Effector CD4-positive, alpha-beta T cell (primary cell): ENCODE results near the gene KCNMA1. TPM values are rescaled to one million over a fixed set of nuclear protein-coding genes. Genes with fewer than 3 reads are reported as not detected.
"Not testable (repeated sequence)": the region's sequence is repeated elsewhere in the genome, so short reads cannot be mapped to it uniquely, and the experiment has no call there.

Source experiments
- DNase-seq: peaks from one replicate; pipeline ENCODE4 v3.0.0-alpha.2; 2020
- total RNA-seq: gene quantifications from one replicate; lab custom pipeline; 2026; lab: John Stamatoyannopoulos, UW

Gene KCNMA1
- total RNA-seq, result not detected

DNA sequence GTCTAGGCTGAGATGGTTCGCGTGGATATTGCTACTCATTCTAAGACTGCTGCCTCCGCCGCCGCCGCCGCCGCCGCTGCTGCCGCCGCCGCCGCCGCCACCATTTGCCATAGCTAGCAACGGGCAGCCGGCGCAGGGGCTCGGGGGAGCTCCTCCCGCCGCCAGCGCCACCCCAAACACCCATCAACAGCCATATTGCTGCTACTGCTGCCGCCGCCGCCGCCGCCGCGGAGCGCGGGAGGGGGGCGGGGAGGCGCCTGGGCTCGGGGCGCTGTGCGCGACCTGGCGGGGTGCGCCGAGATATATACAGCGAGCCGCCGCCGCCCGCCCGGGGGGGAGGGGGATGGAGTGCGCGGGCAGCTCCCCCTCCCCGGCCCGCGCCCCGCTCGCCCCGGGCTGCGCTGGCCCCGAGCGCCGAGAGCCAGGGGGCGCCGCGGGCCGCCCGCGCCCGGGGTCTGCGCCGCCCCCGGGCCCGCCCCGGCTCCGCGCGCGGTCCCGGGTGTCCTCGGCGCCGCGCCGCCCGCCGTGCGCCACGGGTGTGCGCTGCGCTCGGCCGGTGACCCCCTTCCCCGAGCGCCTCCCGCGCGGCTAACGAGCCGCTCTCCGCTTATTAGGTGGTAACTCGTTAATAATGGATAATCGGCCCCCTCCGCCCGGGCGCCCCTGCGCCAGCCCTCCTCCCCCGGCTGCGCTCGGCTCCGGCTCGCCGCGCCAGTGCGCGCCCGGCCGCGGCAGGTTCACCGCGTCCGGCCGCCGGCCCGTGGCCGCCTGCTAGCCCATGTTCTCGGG, at the start of gene KCNMA1:
KCNMA1 (minus strand) TSS at position 277 of the 789 bp plus-strand sequence.
- DNase-seq, result no peak

DNA sequence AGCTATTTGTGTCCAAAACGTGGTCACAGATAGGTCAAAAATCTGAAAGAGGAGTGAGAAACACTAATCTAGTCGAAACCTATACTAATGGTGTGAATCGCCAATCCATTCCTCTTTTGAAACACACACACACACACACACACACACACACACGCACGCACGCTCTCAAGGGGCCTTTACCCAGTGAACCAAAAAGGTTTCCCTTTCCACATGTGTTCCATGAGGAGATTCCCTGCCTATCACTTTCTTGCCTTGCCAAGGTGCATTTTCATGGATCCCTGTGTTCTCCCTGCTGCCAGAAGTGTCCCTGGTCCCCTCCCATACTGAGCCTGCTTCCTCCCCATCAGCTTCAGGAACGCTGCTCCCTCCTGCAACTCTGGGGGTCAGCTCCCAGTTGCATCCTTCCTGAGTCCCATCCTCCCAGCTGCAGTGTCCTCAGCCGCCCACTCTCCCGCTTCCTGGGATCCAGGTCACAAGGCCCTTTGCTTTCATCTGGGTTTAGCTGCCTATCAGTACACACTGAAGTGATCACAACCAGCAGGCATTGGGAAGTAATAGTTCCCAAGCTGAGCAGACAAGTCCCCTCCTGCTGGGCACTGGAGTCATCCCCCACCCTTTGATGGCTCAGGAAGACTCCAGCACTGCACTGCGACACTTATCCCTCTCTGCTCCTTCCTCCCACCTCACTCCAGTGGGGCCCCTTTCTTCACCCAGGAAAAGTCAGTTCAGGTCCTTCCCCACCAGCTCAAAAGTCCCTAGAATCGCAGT, 49.2 kb upstream of the KCNMA1 start:
- no peak for DNase-seq

DNA sequence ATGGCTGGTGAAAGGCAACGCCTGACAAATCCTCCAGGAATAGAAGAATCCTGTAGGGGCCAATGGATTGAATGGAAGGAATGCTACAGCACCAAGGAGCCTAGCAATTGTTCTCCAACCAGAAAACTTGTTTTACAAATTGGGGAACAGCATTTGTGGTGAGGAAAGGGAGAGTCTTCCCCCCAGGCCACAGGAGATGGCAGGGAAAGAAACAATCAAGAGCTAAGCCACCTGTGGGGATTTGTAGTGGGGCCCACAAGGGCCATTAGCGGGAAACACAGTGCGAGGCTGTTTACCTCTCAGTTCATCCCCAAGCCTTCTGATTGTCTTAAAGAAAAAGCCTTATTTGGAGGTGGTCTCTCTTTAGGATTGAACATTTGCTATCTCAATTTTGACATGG, 48.5 kb upstream of the KCNMA1 start:
- no peak for DNase-seq

DNA sequence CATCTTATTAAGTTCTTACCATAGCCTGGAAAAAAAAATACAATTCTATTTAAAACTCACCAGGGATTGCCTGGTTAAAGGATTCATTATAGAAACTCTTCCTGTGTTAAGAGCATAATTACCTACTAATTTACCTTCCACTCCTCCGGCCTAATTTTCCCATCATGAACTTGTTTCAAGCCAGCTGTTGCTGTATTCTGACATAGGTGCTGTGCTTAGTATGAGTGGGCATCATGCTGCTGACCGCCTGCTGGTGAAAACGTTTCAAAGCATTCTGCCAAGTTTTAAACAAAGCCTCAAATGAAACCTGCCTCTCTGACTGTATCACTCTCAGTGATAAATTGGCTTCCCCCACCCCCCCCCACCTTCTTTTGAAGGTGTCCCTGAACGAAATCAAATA, 47.8 kb upstream of the KCNMA1 start:
- no peak for DNase-seq

DNA sequence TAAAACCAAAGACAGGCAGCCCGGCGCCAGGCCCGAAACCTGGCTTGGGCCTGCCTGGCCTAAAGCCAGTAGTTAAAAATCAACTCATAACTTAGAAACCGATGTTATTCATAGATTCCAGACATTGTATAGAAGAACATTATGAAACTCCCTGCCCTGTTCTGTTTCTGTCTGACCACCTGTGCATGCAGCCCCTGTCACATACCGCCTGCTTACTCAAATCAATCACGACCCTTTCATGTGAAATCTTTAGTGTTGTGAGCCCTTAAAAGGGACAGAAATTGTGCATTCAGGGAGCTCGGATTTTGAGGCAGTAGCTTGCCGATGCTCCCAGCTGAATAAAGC, 45.5 kb upstream of the KCNMA1 start:
- DNase-seq, result not testable (repeated sequence)

DNA sequence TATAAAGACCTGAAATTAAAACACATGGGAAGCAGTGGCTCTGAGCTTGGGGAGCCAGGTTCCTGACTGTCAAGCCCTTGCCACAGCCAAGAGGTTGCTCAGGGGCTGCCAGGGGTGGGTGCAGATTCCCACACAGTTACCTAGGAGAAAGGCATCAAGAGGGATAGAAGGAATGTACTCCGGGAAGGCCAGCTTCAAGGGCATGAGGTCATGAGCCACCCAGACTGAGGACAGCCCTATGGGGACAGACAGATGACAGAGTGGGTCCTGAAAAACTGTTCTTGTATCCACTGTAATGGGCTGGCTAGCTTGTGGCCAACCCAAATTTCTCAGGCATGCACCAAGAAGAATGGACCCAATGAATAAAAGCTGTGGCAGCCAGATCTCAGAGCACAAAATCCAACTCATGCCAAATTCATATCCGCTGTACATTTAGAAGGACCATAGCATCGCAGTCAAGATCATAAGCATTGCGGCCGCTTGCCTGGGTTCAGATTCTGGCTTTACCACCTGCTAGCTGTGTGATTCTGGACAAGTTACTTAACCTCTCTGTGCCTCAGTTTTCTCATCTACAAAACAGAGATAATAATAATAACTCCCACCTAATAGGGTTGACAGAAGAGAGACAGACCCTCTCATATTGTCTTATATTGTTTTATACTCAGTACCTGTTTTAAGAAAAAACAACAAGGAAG, 44.9 kb upstream of the KCNMA1 start:
- DNase-seq, result no peak

DNA sequence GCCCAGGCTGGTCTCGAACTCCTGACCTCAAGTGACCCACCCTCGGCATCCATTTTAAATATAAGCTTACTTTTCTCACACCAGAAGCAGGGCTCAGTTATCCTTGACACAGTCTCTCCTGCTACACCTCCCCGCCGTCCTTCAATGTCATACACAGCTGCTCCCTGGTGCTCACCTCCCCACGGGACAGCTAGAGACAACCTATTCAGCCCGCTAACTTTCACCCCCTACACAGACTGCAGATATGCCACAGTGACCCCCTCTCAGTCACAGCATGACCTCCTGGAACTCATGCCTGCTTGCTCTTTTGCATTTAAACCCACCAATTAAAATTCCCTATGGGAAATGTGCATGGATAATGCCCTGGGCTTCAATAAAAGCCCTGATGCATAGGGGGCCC, 44.2 kb upstream of the KCNMA1 start:
- DNase-seq, result no peak

DNA sequence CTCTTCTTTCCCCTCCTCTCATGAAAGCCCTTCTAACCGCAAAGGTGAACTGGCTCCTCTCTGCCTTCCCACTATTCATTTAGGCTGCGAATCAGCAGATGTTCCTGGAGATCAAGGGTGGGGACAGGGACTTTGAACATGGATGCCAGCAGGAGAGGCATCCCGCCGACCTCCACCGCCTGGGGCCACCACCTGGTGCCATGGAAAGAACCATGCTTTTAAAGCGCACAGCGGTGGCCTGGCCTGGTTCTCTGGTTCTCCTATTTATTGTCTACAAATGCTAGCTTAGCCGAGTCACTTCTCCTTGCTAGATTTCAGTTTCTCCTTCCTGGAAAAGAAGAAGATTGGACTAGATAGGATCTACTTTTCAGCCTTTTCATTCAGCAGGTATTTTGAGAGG, 43.2 kb upstream of the KCNMA1 start:
- DNase-seq, result no peak

DNA sequence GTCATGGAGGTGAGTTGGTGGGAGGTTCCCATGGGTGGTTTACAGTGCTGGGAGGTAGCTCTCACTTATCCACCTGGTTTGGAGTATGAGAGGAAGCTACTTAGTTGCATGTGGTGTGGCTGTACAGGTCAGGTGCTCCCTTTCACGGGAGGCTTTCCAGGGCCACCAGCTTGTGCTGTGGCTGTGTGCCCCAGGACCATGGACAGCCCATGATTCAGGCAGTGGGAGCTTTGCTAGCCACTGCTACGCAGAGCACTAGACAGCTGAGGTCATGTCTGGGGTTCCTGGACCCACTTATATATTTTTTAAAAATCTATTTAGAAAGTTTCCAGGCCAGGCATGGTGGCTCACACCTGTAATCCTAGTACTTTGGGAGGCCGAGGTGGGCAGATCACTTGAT, 42.5 kb upstream of the KCNMA1 start:
- no peak for DNase-seq

DNA sequence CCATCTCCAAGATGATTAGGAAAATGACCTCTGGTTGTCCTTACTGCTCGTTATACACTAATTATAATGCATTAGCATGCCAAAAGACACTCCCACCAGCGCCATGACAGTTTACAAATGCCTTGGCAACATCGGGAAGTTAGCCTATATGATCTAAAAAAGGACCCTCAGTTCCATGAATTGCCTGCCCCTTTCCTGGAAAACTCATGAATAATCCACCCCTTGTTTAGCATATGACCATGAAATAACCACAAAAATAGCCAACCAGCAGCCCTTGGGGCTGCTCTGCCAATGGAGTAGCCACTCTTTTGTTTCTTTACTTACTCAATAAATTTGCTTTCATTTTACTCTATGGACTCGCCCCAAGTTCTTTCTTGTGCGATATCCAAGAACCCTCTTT, 41.6 kb upstream of the KCNMA1 start:
- no peak for DNase-seq

DNA sequence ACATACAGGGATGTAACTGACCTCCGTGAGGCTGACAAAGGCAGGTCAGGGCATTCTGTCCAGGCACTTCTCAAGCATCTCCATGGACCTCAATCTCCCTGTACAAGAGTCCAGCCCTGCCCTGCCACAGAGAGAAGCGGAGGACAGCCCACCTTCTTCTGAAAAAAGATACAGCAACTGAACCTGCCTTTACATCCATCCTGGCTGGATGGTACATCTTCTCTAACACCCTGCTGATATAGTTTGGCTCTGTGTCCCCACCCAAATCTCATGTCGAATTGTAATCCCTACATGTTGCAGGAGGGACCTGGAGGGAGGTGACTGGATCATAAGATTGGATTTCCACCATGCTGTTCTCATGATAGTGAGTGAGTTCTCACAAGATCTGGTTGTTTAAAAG, 40.5 kb upstream of the KCNMA1 start:
- no peak for DNase-seq

DNA sequence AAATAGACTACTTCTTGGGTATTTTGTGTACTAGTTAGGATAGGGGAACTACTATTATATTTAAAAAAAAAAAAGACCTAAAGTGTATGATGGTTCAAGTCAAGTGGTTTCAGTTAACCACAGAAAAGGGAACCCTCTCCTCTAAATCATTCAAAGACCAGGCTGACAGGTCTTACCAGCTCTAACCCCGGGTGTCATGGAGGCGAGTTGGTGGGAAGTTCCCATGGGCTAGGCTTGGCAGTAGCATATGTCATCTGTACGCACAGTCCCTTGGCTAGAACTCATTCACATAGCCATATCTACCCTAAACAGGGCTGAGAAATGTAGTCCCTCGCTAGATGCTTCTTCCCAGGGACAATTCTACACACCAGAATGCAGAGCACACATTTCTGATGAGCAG, 37.7 kb upstream of the KCNMA1 start:
- DNase-seq, result no peak

DNA sequence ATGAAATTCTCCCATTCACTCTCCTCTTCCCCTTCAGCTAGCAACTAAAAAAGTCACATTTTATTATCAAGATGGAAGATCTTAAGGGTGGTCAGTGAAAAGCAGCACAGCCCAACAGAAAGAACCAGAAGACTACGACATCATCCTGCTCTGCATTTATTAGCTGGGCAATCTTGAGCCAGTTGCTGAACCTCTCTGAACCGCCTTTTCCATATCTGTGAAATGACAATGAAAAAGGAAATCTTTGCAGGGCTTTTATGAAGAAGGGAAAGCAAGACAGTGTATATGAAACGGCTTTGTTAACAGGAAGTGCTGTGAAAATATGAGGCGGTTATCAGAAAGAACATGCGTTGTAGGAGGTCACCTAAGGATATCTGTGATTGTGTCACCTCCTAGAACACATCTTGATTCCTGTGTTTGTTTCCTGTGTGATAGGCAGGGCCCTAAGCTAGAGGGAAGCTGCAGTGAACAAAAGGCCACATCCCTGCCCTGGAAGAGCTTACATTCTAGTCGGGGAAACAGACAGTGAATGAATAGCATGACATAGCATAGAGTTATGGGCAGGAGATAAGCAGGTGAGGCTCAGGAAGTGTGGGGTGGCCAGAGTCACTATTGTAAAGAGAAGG, 36.0 kb upstream of the KCNMA1 start:
- DNase-seq, result no peak

DNA sequence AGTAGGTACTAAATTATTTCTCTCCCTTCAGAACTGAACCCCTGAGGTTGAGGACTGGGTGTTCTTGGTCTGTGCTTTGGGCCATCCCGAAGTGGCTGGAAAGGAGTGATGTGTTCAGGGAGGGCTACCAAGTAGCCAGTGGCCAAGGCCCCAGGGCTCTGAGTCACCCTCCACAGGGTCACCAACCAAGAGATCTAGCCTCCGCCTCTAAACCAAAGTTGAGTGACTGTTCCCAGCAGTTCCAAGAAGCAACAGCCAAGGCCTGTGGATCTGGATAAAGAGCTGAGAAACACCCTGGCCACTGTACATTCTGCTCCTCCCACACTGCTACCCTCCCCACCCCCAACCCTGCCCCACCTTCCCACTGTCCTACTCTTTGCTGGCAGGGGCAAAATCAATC, 35.5 kb upstream of the KCNMA1 start:
- no peak for DNase-seq

DNA sequence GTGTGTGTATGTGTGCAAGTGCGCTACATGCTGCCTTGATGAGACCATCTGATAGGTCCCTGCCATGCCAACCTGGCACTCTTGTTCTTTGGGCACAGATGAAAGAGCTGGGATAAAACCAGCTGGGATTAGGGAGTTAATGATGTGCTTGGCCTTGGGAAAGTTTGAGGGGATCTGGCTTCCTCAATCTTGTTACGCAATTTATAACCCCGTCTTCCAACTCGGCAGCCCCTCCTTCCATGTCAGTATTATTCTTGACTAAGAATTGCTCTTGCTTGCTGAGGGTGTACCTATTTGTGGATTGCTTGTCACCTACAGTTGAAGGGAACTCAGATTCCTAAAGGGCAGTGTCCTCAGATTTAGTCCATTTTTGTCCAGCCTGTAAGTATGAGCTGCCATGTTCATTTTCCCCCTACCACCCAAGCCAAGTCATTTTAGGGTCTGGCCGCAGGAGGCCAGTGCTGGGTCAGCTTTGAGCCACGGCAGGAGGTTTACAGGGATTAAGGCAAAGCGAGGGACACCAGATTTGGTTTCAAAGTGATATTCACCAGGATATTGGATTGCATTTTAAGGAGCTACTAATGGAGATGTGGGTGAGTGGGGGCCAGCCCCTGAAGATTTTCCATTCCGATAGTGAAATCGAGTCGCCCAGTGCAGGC, 34.1 kb upstream of the KCNMA1 start:
- no peak for DNase-seq

DNA sequence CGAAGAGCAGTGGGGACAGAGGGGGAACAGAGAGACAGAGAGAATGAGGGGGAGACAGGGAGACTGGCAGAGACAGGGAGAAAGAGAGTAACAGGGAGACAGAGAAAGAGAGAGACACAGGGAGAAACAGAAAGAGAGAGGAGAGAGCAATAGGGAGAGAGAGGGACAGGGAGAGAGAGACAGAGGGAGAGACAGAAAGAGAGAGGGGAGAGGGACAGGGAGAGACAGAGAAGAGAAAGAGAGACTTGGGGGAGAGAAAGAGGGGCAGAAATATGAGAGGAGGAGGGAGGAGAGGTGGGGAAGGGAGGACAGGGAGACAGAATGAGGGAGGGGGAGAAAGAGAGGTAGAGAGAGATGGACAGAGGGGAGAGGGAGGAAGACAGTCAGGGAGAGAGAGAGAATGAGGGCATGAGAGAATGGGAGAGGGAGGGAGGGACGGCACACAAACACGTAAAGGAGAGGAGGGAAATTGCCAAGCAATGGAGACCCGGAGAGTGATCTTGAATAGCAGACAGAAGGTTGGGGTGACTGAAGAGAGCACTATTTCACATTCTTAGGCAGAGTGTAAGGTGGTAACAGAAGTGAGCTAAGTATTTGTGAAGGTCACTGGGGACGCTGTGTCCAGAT, 33.3 kb upstream of the KCNMA1 start:
- no peak for DNase-seq

DNA sequence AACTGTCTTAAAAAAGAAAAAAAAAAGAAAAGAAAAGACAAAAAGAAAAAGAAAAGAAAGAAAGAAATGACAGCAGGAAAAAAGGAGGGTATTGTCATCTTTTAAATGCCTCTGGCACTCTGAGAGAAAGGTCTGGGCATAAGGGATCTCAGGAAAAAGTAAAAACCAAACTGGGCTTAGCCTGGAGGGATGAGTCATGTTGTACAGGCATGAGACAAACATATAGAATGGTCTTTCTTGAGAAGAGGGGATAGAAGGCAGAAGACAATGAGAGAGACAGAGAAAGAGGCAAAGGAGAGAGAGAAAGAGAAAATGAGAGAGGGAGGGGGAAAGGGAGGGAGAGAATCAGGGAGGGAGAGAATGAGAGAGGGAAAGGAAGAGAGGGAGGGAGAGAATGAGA, 32.3 kb upstream of the KCNMA1 start:
- DNase-seq, result no peak

DNA sequence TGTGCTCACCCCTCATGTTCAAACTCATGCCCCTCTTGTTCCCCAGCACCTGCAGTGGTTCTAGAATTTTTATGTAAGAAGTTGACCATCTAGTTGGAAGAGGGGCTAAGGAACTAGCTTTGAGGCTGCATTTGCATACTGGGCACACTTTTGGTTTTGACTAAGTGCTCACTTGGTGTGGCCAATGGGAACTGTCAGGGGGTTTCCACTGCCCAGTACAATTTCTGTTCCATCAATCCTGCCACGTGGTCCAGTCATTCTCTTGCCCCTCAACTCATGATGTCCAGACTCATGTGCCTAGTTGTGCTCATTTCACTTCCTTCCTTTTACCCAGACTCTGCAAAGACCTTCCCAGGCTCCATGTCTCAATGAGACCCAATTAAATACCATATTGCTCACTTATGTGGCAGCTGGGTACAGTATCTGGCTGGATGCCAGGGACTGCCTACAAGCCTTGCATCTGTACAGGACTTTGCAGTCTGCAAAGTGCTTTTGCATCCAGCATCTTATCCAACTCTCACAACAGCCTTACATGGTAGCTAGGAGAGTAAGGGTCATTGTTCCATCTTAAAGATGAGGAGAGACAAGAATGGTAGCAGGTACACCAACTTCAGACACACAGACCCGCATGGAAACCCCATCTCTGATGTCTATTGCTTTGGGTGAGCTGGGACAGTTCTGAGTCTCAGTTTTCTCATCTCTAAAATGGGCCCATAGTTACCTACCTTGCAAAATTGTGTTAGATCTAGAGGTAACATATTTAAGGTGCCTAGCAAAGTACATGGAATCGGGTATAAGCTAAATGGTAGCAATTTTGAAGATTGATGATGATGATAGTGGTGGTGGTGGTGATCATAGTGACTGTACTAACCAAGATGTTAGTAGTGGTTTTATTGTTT, 30.1 kb upstream of the KCNMA1 start:
- DNase-seq, result no peak

DNA sequence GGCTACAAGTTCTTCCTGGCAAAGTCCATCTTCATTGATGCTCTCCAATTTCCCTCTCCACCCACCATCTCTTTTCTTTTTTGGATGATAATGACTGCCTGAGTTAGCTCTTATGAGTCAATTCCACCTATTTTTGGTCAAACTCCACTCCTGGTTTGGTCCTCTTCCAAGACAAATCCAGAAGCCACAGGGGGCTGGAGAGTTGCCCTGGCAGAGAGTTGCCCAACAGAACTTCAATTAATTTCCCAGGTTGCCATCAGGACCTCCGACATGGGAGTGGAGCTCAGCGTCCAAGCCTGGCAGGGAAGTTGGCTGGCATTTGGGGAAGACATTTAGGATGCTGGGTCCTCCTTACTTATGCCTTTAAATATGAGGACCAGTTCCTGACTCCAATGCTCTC, 29.2 kb upstream of the KCNMA1 start:
- DNase-seq, result no peak

DNA sequence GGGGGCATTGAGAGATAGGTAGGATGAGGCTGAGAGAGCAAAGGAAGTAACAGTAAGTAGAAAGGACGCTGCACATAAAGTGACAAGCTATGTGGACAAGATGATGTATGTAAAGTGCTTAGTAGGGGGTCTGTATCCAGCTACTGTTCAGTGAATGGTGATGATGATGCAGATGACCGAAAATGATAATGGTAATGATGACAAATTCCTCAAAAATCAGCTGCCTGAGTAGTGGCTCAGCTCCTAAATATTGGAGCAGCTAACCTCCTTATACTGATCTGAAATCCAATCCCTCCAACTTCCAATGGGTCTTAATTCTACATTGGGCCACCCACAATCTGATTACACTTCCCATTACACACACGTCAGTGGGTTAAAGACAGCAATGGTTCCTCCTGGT, 27.1 kb upstream of the KCNMA1 start:
- DNase-seq, result no peak

DNA sequence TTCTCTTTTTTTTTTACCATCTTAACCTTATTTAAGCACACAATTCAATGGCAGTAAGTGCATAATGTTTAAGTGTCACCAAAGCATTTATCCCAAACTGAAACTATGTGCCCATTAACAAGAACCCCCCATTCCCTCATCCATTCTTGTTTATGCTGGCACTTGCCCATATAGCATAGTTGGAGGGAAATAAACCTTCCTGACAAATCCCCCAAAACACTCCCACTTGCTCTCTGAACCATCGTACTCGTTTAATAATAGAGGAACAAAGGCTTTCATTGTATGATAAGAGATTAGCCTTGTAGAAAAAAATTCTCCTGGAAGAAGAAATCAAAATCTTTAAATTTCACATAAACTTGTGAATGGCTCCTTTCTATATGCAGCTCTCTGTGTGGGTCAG, 26.4 kb upstream of the KCNMA1 start:
- no peak for DNase-seq
